Measurements from ENCODE around the gene PROK1.
"Not testable (repeated sequence)": the region's sequence is repeated elsewhere in the genome, so short reads cannot be mapped to it uniquely, and the experiment has no call there.

PROK1 gene

GRCh38 chr1:110434946-110435345 lies 16.0 kb upstream of the PROK1 start:
- no peak for DNase-seq

- no peak for DNase-seq
These were observed 14.3 kb upstream of the PROK1 start for GRCh38 chr1:110436635-110437034.

GRCh38 chr1:110437645-110438299 lies 13.2 kb upstream of the PROK1 start:
- not testable (repeated sequence) for DNase-seq

GRCh38 chr1:110438893-110439292 lies 12.1 kb upstream of the PROK1 start:
- DNase-seq, result no peak

GRCh38 chr1:110439873-110440272 lies 11.1 kb upstream of the PROK1 start:
- not testable (repeated sequence) for DNase-seq

GRCh38 chr1:110440877-110441276 lies 10.1 kb upstream of the PROK1 start:
- DNase-seq, result no peak

GRCh38 chr1:110441888-110442287 lies 9.1 kb upstream of the PROK1 start:
- no peak for DNase-seq

- DNase-seq, result no peak
These were observed 7.5 kb upstream of the PROK1 start for GRCh38 chr1:110443451-110443850.

- no peak for DNase-seq
These were observed 6.4 kb upstream of the PROK1 start for GRCh38 chr1:110444561-110444960.

GRCh38 chr1:110449661-110450651 lies 993 bp upstream of the PROK1 start:
- no peak for DNase-seq

- no peak for DNase-seq
These were observed 1.4 kb downstream of the PROK1 start for GRCh38 chr1:110452330-110452729.

GRCh38 chr1:110453829-110454228 lies 2.9 kb downstream of the PROK1 start:
- no peak for DNase-seq

- no peak for DNase-seq
These were observed 3.4 kb downstream of the PROK1 start for GRCh38 chr1:110454328-110454727.

GRCh38 chr1:110455151-110455550 lies 4.2 kb downstream of the PROK1 start:
- DNase-seq, result no peak

- no peak for DNase-seq
These were observed 6.3 kb downstream of the PROK1 start for GRCh38 chr1:110457206-110457605.

- DNase-seq, result peak; percentile 91
These were observed 9.6 kb downstream of the PROK1 start for GRCh38 chr1:110460253-110461220.

- DNase-seq, result no peak
These were observed 11.1 kb downstream of the PROK1 start for GRCh38 chr1:110462093-110462492.

- peak; percentile 27 for DNase-seq
These were observed 12.0 kb downstream of the PROK1 start for GRCh38 chr1:110462964-110463363.

GRCh38 chr1:110463725-110464124 lies 12.8 kb downstream of the PROK1 start:
- peak; percentile 16 for DNase-seq

GRCh38 chr1:110464340-110464739 lies 13.4 kb downstream of the PROK1 start:
- no peak for DNase-seq

- no peak for DNase-seq
These were observed 14.3 kb downstream of the PROK1 start for GRCh38 chr1:110465038-110465813.

GRCh38 chr1:110465814-110466380 lies 14.9 kb downstream of the PROK1 start:
- no peak for DNase-seq
